Stimulated activated CD4-positive, alpha-beta T cell treated with anti-CD3 and anti-CD28 coated beads, Interleukin-1b, Interleukin-23, amount 100 ng/mL, for 48 hours (primary cell): Measurements from ENCODE around the gene DCAKD.

ENCODE experiments used
- DNase-seq: peaks from one replicate; pipeline ENCODE4 v3.0.0-alpha.2; 2020

The DCAKD gene

DNA sequence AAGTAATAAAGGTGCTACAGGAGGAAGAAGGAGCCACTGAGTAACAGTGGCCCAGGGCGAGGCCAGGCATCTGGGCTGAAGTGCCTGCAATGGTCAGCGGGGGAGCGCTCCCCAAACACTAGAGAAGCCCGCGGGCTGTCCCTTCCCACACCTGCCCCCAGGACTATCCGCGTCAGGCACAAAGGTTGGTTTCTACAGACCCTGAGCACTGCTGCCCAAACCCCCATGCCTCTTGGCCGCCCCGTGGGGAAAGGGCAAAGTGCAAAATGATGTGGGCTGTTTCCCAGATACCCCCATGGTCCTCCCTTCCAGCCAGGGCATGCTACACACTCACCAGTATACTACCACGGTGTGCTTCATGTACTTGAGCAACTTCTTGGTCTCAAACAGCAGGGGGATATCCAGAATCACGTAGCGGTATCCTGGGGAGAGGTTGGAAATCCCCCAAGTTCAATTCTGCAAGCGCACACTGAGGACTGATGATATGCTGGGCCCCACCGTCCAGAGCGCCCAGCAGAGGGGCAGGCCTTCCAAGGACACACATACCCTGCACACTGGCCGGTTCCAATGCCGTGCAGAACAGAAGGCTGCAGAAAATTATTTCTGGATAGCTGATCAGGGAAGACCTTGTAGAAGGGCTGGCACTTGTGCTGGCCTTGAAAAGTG is 21.5 kb downstream of the DCAKD start:
- DNase-seq, result no peak

DNA sequence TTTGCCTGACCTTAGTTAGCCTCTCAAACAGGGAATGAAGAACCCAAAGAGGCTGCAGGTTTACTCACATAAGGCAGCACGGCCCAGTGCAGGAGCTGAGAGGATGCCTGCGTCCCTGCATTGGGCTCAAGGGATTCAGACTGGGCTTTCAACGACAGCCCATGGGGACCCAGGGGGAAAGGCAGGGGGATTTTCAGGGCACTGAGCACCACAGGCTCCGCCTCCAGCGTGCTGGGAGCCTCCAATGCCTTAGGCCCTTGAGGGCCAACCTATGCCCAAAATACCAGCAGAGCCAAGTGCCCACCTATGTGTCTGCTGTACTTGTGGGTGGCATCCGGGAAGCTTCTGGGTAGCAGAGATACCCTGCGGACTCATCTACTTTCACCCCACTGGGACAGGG is 22.3 kb downstream of the DCAKD start:
- no peak for DNase-seq

GRCh38 chr17:45022655-45023339 is 28.6 kb downstream of the DCAKD start:
- DNase-seq, result no peak

DNA sequence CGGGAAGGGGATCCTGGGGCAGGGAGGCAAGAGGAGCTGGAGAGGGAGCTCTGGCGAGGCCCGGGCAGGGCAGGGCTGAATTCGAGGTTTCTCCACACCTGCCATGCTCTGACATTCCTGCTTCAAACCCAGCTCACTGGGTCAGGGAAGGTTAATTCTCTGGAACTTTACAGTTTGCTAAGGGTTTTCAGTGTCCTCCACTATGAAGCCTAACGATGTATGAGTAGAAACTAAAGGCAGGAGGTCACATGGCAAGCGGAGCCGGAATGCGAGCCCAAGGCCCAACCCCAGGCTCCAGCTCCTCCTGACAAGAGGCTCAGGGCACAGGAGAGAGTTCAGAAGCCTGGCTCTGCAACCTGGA is 29.2 kb downstream of the DCAKD start:
- DNase-seq, result no peak

DNA sequence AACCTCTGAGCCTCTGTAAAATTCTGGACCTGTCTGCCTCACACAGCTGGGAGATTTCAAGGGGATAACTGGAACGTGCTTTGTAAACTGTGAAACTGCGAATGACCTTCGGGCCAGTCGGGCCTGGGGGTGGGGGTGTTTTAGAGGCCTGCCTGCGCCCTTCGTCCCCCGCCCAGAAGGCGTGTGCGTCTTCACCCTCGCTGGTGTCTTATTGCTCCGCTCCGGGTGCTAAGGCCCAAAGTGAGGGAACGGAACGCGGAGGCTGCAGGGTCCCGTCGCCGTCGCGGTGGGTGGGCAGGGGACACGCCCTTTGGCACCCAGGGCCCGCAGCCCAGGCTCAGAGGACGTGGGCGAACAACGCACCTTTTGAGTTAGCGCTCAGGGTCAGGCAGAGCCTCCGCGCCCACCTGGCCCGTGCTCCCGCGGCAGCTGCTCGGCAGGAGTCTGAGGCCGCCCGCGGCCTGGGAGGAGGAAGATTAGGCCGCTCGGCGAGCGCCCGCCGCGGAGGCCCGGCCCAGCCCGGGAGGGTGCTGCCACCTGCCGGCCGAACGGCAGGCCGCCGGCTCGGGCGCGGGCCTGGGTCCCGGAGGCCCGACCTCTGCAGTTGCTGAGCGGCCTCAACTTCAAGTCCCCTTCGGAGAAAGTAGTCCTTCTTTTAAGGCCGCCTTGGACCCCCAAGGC is 29.7 kb downstream of the DCAKD start:
- peak; percentile 59 for DNase-seq

GRCh38 chr17:45020354-45021138 is 30.9 kb downstream of the DCAKD start:
- DNase-seq, result no peak

DNA sequence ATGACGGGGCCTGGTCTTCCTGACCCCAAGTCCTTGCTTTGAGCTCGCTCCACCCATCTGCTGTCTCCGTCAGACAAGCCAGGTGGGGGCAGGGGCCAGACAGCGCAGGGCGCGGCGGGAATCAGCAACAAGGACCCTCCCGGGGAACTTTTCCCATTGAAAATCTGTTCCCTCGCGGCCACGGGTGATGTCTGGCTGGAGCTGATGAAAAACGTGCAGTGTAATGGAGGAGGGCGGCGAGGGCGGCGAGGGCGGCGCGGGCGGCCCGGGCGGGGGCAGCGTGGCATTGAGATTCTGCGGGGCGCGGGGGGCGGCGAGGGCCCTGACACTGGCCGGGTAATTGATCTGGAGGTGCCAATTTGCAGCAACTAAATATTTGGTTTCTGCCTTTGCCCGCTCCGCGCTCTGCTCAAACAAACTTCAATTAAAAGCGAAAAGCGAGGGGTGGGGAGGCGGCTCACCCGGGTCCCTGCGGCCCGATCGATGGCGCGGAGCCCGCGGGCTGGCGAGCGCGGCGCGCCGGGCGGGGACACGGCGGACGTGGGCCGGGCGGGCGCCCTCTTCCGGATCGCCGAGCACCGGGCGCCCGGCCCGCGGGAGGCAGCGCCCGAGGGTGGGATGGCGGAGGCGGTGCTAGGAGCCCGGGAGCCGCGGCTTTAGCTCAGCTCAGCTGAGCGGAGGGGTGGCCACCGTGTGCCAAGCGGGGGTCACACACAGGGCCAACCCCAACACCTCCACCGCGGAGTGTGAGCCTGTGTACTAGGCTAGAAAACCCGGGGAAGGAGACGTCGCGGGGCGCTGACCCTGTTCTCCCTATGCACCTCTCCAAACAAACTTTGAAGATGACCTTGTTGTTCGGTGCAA is 32.4 kb downstream of the DCAKD start:
- peak; percentile 13 for DNase-seq

GRCh38 chr17:45018514-45018847 is 33.0 kb downstream of the DCAKD start:
- DNase-seq, result no peak

- no peak for DNase-seq
Measured at GRCh38 chr17:45016823-45017222, 34.6 kb downstream of the DCAKD start.

DNA sequence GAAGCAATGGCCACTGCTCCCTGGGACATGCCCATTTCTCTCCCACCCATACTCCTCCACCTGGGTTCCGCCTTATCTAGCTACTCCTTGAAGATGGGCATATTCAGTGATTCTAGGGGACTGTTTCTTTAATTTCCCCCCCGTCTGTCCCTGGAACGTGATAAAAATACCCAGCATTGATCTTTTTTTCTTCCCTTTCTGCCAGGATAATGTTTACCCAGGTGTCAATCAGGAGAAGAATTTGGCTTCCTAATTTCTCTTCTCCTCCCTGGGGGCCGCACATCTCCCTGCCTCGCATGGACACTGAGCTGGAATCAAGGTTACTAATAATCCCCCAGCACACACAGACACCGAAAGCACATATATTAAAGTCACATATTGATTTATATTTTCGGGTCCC is 35.2 kb downstream of the DCAKD start:
- DNase-seq, result no peak

- no peak for DNase-seq
Measured at GRCh38 chr17:45013021-45013997, 38.1 kb downstream of the DCAKD start.

DNA sequence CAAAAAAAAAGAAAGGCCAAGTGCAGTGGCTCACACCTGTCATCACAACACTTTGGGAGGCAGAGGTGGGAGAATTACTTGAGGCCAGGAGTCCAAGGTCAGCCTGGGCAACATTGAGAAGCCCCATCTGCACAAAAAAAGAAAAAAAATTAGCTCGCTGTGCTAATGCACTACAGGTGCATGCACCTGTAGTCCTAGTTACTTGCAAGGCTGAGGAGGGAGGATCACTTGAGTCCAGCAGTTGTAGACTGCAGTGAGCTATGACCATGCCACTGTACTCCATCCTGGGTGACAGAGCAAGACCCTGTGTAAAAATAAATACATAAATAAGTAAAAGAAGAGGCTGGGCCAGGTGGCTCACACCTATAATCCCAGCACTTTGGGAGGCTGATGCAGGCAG is 39.7 kb downstream of the DCAKD start:
- no peak for DNase-seq

GRCh38 chr17:45009676-45010467 is 41.6 kb downstream of the DCAKD start:
- DNase-seq, result no peak

DNA sequence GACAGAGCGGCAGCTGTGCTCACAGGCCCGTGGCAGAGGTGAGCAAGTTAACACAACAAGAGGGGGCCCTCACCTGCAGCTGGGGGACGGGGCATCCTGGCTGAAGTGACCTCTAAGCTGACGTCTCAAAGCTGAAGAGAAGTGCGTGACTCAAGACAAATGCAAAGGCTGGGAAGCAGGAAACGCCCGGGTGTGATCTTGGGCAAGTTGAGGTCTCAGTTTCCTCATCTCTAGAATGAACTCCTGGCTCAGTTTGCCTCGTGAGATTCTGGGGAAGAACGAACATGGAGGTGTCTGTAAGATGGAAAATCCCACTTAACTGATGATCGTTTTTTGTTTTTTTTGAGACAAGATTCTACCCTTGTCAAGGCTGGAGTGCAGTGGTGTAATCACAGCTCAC is 43.2 kb downstream of the DCAKD start:
- DNase-seq, result no peak

DNA sequence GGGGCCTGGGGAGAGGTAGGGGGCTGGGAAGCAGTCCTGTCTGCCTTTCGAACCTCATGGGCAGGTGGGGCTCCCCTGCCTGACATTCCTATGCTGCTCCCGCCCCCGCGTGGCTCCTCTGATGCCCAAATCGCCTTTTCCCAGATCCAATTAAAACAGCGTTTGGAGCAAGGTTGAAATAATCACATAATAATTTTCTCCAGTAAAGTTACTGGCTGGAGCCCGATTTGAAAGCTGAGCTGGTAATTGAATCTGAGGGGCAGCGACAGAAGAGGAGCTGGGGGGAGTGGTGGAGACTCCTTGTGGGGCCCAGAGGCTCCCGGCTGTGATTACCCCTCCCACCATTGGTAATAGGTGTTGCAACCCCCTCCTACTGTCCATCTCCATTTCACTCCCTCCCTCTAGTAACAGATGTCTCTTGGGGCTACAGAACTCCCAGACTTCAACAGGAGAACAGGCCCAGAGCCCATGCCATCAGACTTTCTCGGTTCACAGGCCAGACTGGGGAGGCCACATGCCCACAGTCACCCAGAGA is 44.4 kb downstream of the DCAKD start:
- DNase-seq, result no peak

DNA sequence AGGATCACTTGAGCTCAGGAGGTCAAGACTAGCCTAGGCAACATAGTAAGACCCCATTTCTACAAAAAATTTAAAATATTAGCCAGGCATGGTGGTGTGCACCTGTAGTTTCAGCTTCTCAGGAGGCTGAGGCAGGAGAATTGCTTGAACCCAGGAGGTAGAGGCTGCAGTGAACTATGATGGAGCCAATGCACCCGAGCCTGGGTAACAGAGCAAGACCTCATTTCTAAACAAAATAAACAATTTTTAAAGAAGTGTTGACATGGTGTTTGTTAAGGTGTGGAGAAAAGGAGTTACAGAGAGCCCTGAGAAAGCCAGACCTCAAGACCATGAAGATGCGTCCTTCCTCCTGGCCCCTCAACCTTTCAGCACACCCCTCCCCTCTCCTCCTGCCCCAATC is 45.7 kb downstream of the DCAKD start:
- no peak for DNase-seq

GRCh38 chr17:45004388-45004787 is 47.0 kb downstream of the DCAKD start:
- no peak for DNase-seq

- no peak for DNase-seq
Measured at GRCh38 chr17:45003877-45004276, 47.6 kb downstream of the DCAKD start.

- no peak for DNase-seq
Measured at GRCh38 chr17:45001310-45001709, 50.1 kb downstream of the DCAKD start.

GRCh38 chr17:44999433-44999832 is 52.0 kb downstream of the DCAKD start:
- DNase-seq, result no peak
